Stimulated activated CD8-positive, alpha-beta memory T cell treated with anti-CD3 and anti-CD28 coated beads, Interleukin-4, amount 100 ng/mL, for 48 hours (primary cell): Measurements from ENCODE around the gene FGF12.

Source experiments
- DNase-seq: peaks from one replicate; pipeline ENCODE4 v3.0.0-alpha.2; 2020

Gene FGF12

DNA sequence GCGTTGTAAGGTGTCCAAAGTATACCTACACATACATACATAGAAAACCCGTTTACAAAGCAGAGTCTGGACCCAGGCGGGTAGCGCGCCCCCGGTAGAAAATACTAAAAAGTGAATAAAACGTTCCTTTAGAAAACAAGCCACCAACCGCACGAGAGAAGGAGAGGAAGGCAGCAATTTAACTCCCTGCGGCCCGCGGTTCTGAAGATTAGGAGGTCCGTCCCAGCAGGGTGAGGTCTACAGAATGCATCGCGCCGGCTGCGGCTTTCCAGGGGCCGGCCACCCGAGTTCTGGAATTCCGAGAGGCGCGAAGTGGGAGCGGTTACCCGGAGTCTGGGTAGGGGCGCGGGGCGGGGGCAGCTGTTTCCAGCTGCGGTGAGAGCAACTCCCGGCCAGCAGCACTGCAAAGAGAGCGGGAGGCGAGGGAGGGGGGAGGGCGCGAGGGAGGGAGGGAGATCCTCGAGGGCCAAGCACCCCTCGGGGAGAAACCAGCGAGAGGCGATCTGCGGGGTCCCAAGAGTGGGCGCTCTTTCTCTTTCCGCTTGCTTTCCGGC is 318.6 kb downstream of the FGF12 start:
- DNase-seq, result no peak

DNA sequence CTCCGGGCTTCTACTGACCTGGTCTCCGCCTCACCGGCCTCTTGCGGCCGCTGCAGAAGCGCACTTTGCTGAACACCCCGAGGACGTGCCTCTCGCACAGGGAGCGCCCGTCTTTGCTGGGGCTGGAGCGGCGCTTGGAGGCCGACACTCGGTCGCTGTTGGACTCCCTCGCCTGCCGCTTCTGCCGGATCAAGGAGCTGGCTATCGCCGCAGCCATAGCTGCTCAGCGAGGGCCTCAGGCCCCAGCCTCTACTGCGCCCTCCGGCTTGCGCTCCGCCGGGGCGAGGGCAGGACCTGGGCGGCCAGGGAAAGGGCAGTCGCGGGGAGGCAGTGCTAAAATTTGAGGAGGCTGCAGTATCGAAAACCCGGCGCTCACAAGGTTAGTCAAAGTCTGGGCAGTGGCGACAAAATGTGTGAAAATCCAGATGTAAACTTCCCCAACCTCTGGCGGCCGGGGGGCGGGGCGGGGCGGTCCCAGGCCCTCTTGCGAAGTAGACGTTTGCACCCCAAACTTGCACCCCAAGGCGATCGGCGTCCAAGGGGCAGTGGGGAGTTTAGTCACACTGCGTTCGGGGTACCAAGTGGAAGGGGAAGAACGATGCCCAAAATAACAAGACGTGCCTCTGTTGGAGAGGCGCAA is 319.2 kb downstream of the FGF12 start:
- DNase-seq, result no peak

DNA sequence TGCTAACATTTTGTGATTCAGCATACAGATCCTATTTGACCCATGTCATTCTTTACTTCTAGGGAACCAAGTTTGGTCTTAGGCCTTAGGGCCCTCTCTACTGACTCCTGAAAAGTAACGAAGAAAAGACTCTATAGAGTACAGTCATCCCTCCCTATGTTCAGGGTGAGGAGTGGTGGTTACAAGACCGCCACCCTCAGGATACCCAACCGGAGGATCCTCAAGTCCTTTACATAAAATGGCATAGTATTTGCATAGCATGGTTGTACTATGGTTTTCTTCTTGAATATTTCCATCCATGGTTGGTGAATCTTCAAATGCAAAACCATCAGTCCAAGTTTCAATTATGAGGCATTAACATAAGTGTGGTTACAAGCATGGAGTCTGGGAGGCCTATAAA is 327.6 kb downstream of the FGF12 start:
- DNase-seq, result no peak

- no peak for DNase-seq
Measured at GRCh38 chr3:192397012-192397411, 330.3 kb downstream of the FGF12 start.

- no peak for DNase-seq
Measured at GRCh38 chr3:192395506-192395905, 331.8 kb downstream of the FGF12 start.

GRCh38 chr3:192392986-192393385 is 334.4 kb downstream of the FGF12 start:
- DNase-seq, result no peak

- no peak for DNase-seq
Measured at GRCh38 chr3:192382861-192383260, 344.5 kb downstream of the FGF12 start.

- no peak for DNase-seq
Measured at GRCh38 chr3:192373586-192373985, 353.8 kb downstream of the FGF12 start.

- DNase-seq, result no peak
Measured at GRCh38 chr3:192373032-192373431, 354.3 kb downstream of the FGF12 start.

DNA sequence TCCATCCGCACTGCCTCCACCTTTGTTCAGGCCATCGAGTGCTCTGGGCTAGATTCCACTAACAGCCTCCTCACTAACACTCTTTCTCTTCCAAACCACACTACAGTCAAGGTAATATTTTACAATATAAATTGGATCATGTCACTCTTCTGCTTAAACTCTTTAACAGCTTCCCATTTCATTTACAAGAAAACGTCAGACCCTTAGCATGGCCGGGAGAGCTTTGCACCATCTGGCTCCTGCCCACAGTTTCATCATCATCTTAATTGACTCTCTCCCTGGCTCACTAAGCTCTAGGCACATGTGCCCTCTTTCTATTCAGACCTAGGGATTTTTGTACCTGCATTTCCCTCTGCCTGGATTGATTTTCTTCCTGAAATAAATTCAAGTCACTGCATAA is 354.7 kb downstream of the FGF12 start:
- no peak for DNase-seq

GRCh38 chr3:192371870-192372400 is 355.4 kb downstream of the FGF12 start:
- DNase-seq, result no peak

DNA sequence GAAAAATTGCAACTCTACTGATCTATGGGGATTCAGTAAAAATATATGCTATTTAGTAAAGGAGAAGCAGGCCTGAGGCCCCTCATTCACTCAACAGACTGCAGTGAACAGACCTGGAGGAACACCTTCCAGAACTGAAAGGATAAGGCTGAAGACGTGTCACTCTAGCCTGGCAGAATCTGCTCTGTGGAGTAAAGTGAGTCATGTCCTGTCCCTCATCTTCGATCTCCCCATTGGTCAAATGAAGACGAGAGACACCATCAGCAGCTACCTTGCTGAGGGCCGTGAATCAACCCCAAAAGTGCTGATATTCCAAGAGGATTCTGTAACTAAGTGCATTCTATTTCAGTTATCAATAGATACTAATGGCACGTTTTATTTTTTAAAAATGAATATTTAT is 359.7 kb downstream of the FGF12 start:
- no peak for DNase-seq

- DNase-seq, result no peak
Measured at GRCh38 chr3:192366916-192367315, 360.4 kb downstream of the FGF12 start.

- no peak for DNase-seq
Measured at GRCh38 chr3:192365571-192365970, 361.8 kb downstream of the FGF12 start.

DNA sequence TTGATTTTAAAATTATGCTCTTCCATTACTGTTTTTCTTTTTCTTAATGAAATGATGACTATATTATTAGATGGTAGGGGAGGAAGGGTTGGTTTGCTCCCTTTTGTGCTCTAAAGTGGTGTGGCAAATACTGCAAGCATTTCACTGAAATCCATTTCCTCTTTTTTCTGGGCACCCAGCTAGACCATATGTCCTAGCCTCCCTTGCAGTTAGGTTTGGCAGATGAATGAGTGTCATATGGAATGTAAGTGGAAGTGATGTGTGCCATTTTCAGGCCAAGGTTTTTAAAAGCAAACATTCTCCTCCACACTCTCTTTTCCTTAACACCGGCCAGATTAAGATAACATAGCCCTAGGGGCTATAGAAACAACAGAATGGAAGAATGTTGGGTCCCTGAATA is 363.0 kb downstream of the FGF12 start:
- no peak for DNase-seq

GRCh38 chr3:192354687-192355086 is 372.7 kb downstream of the FGF12 start:
- no peak for DNase-seq

GRCh38 chr3:192352142-192352541 is 375.2 kb downstream of the FGF12 start:
- DNase-seq, result no peak

DNA sequence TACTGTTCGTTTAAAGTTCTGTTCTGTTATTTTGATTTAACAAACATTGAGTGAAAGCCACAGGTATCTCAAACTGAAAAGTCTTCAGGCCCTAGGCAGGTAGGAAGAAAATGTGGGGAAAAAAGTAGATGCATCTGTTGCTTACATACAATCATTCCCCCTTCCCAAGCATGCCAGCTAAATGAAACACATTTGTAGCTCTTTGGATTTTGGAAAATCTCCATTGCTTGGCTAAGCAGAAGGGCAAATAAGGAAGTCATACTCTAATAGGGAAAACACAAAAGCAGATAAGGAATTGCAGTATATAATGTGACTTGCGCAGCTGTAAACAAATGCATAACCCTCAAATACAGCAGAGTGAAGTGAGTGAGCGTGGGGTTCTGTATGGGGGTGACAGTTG is 375.9 kb downstream of the FGF12 start:
- no peak for DNase-seq

- DNase-seq, result no peak
Measured at GRCh38 chr3:192340031-192340430, 387.3 kb downstream of the FGF12 start.

- no peak for DNase-seq
Measured at GRCh38 chr3:192339214-192339613, 388.1 kb downstream of the FGF12 start.

- no peak for DNase-seq
Measured at GRCh38 chr3:192336286-192336685, 391.1 kb downstream of the FGF12 start.

DNA sequence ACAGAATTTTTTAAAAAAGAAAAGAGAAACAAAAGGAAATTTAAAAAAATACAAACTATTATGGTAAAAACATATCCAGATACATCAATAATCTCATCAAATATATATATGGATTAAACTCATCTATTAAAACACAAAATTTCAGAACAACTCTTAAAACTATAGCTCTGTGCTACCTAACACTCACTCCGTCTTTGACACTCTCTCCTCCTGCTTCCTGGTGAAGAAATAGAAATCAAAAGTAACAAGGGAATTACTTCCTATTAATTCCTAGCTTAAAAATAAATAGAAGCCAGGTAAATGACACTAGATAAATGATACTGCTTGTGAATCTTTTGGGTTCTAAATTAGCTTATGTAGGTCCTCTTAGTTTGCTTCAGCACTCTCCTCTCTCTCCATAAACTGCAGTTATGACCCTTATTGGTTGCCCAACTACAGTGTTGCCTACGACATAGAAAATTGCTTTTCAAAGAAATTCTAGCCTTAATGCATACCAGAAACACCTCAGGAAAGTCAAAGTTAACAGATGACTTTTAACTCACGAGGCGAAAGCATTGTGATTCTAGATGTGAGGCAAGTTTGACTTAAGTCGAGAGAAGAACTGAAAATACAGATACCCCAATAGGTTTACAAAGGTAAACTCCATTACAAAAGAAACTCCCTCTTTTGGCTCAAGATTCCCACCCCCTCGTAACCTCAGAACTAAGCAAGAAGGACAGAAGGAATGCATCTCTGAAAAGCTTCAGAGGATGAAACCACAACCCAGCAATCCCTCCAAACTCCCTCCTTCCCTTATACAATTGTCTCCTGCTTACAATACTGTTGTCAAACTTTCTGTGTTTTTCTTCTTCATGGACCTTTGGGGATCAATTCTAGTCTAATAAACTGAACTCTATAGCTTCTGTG is 394.7 kb downstream of the FGF12 start:
- no peak for DNase-seq

DNA sequence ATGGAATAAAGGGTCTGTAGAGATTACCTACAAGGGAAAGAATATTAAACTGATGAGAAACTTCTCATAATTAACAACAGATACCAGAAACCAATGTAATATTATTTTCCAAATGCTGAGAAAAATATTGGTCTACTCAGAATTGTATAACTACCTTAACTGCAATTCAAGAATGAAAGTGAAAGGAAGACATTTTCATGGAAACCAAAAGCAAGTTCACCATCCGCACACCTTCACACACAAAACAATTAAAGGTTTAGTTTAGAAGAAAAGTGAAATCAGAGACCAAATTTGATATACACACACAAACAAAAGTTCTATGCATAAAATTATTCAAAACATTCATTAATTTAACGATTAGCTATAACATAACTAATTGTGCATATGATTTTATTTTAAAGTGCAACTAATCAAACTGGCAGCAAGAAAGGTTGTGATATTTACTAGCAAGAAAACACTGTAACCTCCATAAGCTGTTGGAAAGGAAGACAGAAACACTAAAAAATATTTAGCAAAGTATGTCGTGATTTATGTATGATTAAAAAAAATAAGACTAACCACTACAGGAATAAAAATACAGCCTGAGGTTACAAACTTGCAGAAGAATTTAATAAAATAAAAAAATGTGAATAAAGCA is 395.5 kb downstream of the FGF12 start:
- DNase-seq, result no peak
